ENCODE results near the gene SLN.
"Not testable (repeated sequence)": the region's sequence is repeated elsewhere in the genome, so short reads cannot be mapped to it uniquely, and the experiment has no call there.

SLN gene

DNA sequence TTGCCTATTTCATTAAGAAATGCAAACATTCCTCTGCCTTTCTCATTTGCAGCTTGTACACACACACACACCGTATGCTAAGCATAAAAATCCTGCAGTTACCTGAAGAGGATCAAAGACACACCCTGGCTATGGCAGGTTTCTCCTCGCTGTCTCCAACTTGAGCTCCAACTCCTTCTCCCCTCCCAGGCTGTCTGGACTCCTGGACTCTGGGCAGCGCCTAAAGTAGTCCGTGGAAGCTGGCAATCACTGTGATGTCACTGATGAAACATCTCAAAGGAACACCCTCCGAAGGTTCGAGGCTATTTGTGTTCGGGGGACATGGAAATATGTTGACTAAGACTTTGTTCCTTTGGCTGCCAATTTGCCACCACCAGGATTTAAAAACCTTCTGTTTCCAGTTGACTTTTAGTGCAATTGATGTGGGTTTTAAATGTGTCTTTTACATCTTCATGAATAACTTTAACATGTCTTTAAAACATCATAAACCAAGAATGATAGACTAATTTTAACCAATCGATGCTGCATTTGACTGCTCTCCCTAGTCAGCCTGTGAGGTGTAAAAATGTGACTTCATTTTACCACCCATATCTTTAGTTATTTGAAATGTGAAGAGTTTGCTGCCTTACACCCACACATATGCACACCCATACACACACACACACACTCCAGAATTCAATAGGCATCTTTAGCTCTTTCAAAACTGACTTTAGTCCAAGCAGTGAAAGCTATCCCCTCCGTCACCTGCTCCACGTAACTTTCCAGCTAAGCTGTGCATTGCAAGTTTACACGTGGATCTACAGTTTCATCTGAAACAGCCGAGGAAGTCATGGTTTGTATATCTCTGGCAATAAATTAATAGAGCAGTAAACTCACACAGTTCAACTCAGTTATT, at the start of gene SLN:
SLN (minus strand) TSS at position 196 of the 895 bp plus-strand sequence.
- no peak for DNase-seq (ENCODE audit: low read depth in 2 of 2)

GRCh38 chr11:107758719-107759355, 47.0 kb upstream of the SLN start:
- DNase-seq (ENCODE audit: low read depth in 2 of 2), result not testable (repeated sequence)

- DNase-seq (ENCODE audit: low read depth in 2 of 2), result no peak
Measured at GRCh38 chr11:107757661-107758060, 45.8 kb upstream of the SLN start.

GRCh38 chr11:107756553-107756952, 44.7 kb upstream of the SLN start:
- no peak for DNase-seq (ENCODE audit: low read depth in 2 of 2)

DNA sequence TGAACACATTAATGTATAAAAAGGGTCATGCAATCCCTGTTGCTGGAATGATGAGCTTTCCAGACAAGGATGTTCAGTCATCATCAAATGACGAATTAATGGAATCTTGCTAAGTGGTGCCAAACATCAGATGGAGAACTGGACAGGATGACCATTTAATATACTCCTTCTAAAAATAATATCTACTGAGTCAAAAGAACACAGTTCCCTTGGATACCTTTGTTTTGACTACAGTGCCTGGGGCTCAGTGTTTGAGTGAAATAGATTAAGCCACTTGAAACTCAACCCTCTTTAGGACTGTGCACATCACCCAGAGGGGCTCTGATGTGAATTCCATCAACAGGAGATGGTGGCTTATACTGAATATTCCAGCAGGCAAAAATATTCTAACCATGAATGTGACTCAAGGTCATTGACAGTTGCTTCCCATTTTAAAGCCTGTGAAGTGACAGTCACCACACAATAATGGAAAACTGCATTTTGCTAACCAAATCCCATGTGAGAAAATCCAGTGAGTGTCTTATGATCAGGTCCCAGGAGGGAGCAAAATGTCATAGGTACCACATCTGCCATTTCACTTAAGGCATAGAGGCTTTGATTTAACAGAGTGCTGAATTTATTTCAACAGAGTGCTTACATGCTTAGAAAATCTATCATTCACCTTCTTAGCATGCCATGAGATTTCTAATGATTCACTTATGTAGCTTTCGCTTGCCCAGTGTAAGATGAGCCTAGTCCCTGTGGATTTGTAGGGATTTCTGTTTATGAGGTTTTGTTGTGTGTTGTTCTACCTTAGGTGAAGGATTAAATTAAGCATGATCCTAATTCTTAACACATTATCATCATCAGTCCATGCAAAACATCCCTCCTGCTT, 41.3 kb upstream of the SLN start:
- DNase-seq (ENCODE audit: low read depth in 2 of 2), result no peak

DNA sequence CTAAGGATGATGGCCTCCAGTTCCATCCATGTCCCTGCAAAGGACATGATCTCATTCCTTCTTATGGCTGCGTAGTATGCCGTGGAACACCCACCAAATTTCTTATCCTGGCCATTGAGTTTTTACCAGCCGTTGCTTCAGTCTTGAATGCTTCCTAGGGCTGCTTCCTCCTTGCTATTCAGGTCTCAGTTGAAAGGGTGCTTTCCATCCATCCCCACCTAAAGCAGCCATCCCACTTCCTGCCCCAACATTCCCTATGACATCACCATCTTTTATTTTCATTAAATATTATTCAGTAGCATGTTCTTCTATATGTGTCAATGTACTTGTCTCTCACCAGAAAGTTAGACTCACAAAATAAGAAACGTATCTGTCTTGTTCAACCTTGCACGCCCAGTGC, 40.7 kb upstream of the SLN start:
- DNase-seq (ENCODE audit: low read depth in 2 of 2), result no peak

- DNase-seq (ENCODE audit: low read depth in 2 of 2), result no peak
Measured at GRCh38 chr11:107751082-107751481, 39.2 kb upstream of the SLN start.

DNA sequence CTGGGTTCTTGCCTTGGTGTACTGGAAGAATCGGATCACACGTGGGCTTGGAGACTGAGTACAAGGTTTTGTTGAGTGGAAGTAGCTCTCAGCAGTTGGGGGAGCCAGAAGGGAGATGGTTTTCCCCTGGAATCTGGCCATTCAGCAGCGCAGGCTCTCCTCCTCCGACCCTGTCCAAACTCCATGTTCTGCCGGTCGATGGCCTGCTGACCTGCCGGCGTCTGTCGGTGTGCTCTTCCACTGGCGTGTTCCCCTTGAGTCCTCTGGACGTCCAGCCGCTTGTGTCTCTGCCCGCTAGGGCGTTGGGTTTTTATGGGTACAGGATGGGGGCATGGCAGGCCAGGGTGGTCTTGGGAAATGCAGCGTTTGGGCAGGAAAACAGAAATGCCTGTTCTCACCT, 38.5 kb upstream of the SLN start:
- DNase-seq (ENCODE audit: low read depth in 2 of 2), result no peak

GRCh38 chr11:107747622-107748021, 35.8 kb upstream of the SLN start:
- no peak for DNase-seq (ENCODE audit: low read depth in 2 of 2)

GRCh38 chr11:107744736-107745135, 32.9 kb upstream of the SLN start:
- DNase-seq (ENCODE audit: low read depth in 2 of 2), result no peak

GRCh38 chr11:107743191-107743590, 31.3 kb upstream of the SLN start:
- DNase-seq (ENCODE audit: low read depth in 2 of 2), result no peak

GRCh38 chr11:107741044-107741823, 29.4 kb upstream of the SLN start:
- no peak for DNase-seq (ENCODE audit: low read depth in 2 of 2)

- no peak for DNase-seq (ENCODE audit: low read depth in 2 of 2)
Measured at GRCh38 chr11:107740271-107740670, 28.4 kb upstream of the SLN start.

DNA sequence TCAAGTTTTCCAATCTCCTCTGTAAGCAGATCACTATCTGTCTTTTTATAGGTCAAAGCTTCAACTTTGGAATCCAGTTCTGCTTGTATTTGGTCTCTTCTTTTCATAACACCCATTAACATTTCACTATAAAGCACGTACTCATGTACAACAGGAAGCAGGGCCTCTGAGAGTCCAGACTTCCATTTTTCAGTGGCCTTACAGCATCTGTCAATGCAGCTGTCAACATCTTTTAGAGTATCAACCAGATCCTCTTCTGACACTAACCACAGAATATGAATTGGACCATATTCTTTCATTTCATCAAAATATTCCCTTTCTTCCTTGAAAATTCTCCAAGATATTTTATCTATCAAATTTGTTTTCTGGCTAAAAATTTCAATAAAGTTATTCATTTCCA, 24.7 kb upstream of the SLN start:
- no peak for DNase-seq (ENCODE audit: low read depth in 2 of 2)

DNA sequence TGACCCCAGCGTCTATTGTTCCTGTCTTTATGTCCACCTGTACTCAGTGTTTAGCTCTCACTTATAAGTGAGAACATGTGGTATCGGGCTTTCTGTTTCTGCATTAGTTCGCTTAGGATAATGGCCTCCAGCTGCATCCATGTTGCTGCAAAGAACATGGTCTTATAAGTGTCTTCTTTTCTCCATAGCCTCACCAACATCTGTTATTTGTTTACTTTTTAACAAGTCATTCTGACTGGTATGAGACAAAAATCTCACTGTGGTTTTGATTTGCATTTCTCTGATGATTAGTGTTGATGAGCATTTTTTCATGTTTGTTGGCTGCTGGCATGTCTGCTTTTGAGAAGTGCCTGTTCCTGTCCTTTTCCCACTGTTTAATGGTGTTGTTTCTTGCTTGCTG, 21.7 kb upstream of the SLN start:
- no peak for DNase-seq (ENCODE audit: low read depth in 2 of 2)

- DNase-seq (ENCODE audit: low read depth in 2 of 2), result no peak
Measured at GRCh38 chr11:107732689-107733051, 20.8 kb upstream of the SLN start.

GRCh38 chr11:107731941-107732688, 20.3 kb upstream of the SLN start:
- no peak for DNase-seq (ENCODE audit: low read depth in 2 of 2)

DNA sequence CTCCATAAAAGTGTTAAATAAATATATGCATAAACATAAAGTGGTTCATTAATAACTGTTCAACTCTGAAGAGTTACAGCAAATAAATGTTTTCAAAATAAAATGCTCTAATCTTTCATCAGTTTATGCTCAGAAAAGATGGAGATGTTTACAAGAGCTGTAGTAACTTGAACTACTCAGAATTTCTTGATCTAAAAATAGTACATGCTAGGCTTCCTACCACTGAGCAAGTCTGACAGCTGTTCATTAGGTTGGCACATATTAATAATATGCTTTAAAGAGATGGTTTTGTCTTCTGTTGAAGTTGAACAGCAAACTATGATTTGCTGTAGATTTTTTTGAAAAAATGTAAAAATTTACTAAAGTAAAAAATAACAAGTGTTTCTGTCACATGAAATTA, 10.8 kb upstream of the SLN start:
- no peak for DNase-seq (ENCODE audit: low read depth in 2 of 2)

DNA sequence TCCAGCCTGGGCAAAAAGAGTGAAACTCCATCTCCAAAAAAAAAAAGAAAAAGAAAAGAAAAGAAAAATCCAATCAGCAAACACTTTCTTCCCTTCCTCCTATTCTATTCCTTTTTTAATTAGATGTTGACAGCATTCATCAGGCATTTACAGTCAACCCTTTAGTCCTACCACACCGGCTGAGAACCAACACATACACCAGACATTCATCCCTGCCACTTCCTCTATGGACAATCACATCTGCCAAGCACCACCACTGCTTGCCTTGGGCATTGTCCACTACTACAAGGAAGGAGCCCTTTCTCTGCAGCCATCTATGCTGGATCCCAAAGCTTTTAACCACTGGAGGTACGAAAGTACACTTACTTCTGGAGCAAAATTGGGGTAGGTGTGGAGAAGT, 9.4 kb upstream of the SLN start:
- DNase-seq (ENCODE audit: low read depth in 2 of 2), result no peak

- DNase-seq (ENCODE audit: low read depth in 2 of 2), result no peak
Measured at GRCh38 chr11:107720303-107720774, 8.5 kb upstream of the SLN start.

Measured in activated CD4-positive, alpha-beta T cell treated with anti-CD3 and anti-CD28 coated beads for 24 hours (primary cell).